Gastrocnemius medialis (tissue), 4 donors: ENCODE measurements around the gene NGEF. TPM values are rescaled to one million over a fixed set of nuclear protein-coding genes. Genes with fewer than 3 reads are reported as not detected.

Experiments used
- ATAC-seq, 2 donors: fragments of 150-250 bp; one replicate each; pipeline ENCODE4 v1.9.1; 2016
- DNase-seq, 2 donors: peaks; one replicate each; pipeline ENCODE4 v3.0.0-alpha.2; 2019
- H3K27ac ChIP-seq, 4 donors: fragments of 200-600 bp; sonication (generic); 1 replicate in 1 of 4; 2 replicates in 3 of 4; pipeline ENCODE4 v1.5.1; 2016 to 2018; ENCODE audit warnings: mild to moderate bottlenecking in 2 of 4, moderate library complexity in 1 of 4
- H3K27me3 ChIP-seq, 3 donors: fragments of 200-600 bp; sonication (generic) in 2 of 3; 1 replicate in 1 of 3; 2 replicates in 2 of 3; pipeline versions ENCODE4 v1.5.1 to v1.6.0; 2016 to 2019; ENCODE audit warnings: mild to moderate bottlenecking in 1 of 3, moderate library complexity in 1 of 3
- H3K36me3 ChIP-seq, 2 donors: fragments of 200-600 bp; sonication (generic) in 1 of 2; one replicate each; pipeline ENCODE4 v1.5.1; 2017 to 2018
- H3K4me1 ChIP-seq, 2 donors: fragments of 200-600 bp; sonication (generic) in 1 of 2; one replicate each; pipeline ENCODE4 v1.5.1; 2016 to 2017; ENCODE audit warnings: mild to moderate bottlenecking in 2 of 2
- H3K4me3 ChIP-seq, 4 donors: fragments of 200-600 bp; sonication (generic) in 3 of 4; 1 replicate in 1 of 4; 2 replicates in 3 of 4; pipeline ENCODE4 v1.5.1; 2016 to 2019; ENCODE audit warnings: mild to moderate bottlenecking in 2 of 4
- H3K9me3 ChIP-seq, 3 donors: fragments of 200-600 bp; sonication (generic) in 2 of 3; 1 replicate in 1 of 3; 2 replicates in 2 of 3; pipeline ENCODE4 v1.5.1; 2016 to 2019
- POLR2A ChIP-seq, 2 donors: fragments of 450-650 bp; IDR thresholded peaks; one replicate each; pipeline ENCODE4 v1.6.1; 2017; ENCODE audit warnings: antibody characterized with exemption in 2 of 2, mild to moderate bottlenecking in 2 of 2, moderate library complexity in 2 of 2
- in situ Hi-C, 4 donors: fragments of 200-750 bp; cut with MboI; loops; one replicate each; pipeline versions ENCODE4 v1.15.0 to v1.8.0; 2017; ENCODE audit warnings: low sequenced_read_pairs in 4 of 4
- intact Hi-C: fragments of 100-400 bp; cut with DNase I; formaldehyde crosslinking; loops from one replicate; pipeline ENCODE4 v1.15.1; 2023; ENCODE audit warnings: low total_unique reads
- total RNA-seq, 4 donors: library from RNA; depleted of rRNA; stranded (reverse); fragments of >200 nt; gene quantifications; one replicate each; pipeline versions ENCODE4 v1.1.0 to v1.2.3, GENCODE V29; 2016
- TF ChIP-seq, protein P1 (sequence below), 5 experiments: fragments of 450-650 bp in 3 of 5; fragments of 200-600 bp in 2 of 5; sonication (generic) in 2 of 5; IDR thresholded peaks in 4 of 5; conservative IDR thresholded peaks in 1 of 5; 1 replicate in 4 of 5; 2 replicates in 1 of 5; pipeline ENCODE4 v1.5.1; 2016 to 2019; ENCODE audit warnings: antibody characterized with exemption in 5 of 5, mild to moderate bottlenecking in 3 of 5, moderate library complexity in 3 of 5

NGEF gene
- total RNA-seq, 4 donors from 2014 or later = 0.66 to 1.5 (median 0.84) TPM; not detected in 1

DNA sequence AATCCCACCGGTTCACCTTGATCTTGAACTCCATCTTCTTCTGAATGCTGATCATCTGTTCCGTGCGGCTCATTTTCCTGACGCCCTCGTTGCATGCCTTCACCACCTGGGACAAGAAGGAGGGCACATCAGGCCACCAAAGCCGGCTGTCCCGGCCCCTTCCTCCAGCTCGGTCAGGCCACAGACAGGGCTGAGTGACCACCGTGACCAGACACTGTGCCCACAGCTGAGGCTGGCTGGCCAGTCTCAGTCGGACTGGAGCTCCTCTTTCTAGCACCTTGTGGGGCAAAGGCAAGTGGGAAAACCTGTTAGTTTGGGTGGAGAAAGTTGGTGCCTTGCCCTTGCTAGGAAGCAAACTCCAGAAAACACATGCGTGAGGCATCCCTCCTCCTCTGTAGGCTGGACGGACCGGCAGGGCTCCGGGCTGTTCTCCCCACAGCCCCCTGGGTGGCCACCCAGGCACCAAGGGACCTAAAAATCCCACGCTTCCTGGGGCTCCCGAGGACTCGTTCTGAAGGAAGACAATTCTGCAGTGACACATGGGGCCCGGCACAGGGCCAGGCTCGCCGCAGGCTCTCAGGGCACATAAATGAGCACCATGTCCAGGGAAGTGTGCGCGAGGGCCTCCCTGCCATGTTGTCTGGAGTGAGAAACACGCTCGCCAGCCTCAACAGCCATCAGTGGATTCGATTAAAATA, 127.6 kb downstream of the NGEF start:
- ATAC-seq (no peak), DNase-seq (no peak)
- Histone ChIP-seq H3K4me3 (no peak overlapping the region), H3K36me3 (no peaks in the 10 kb centered on the region), H3K27me3 (no peaks in the 10 kb centered on the region), H3K9me3 (no peaks in the 10 kb centered on the region), H3K4me1 (no peaks in the 10 kb centered on the region), H3K27ac (no peak overlapping the region)
- no peak for TF ChIP-seq POLR2A (IDR thresholded peaks at IDR 0.05)
- TF ChIP-seq, protein P1, sequence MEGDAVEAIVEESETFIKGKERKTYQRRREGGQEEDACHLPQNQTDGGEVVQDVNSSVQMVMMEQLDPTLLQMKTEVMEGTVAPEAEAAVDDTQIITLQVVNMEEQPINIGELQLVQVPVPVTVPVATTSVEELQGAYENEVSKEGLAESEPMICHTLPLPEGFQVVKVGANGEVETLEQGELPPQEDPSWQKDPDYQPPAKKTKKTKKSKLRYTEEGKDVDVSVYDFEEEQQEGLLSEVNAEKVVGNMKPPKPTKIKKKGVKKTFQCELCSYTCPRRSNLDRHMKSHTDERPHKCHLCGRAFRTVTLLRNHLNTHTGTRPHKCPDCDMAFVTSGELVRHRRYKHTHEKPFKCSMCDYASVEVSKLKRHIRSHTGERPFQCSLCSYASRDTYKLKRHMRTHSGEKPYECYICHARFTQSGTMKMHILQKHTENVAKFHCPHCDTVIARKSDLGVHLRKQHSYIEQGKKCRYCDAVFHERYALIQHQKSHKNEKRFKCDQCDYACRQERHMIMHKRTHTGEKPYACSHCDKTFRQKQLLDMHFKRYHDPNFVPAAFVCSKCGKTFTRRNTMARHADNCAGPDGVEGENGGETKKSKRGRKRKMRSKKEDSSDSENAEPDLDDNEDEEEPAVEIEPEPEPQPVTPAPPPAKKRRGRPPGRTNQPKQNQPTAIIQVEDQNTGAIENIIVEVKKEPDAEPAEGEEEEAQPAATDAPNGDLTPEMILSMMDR (IDR thresholded peaks at IDR 0.05 in 4 of 5, conservative IDR thresholded peaks at IDR 0.05 in 1 of 5) = no peak
- in situ Hi-C loops (no loop called here), intact Hi-C loops (no loop called here)

DNA sequence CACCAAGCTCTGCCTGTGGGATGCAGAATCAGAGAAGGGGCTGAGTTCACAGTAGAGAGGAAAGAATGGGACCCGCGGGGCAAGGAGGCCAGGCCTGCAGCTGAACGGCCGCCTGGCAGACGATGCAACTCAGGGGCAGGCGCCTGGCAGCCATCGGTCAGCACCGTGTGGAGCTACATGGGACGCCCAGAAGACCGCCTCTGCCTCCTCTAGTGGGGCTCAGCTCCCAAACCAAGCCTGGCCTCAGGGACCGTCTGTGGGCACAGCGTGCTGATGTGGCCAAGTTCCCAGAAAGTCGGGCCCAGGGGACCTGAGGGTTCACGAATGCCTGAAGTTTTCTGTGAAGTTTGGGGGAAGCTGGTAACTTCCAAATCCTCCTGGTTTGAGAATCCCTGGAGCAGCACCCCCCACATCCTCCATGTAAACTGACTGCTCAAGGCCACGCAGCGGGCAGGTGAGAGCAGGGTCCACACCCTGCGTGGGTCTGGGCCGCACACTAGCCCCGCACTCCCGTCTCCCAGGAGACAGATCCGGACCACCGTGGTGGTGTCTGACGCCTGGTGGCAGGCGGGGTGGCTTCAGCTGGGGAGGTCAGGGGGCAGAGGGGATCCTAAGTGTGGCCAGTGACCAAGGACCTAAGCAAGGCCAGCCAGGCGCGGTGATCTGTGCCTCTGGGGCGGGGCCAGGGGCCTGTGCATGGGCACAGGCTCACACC, 128.3 kb downstream of the NGEF start:
- Histone ChIP-seq H3K9me3 (no peaks in the 10 kb centered on the region), H3K27ac (no peak overlapping the region), H3K4me1 (no peaks in the 10 kb centered on the region), H3K27me3 (no peaks in the 10 kb centered on the region), H3K4me3 (no peak overlapping the region), H3K36me3 (no peaks in the 10 kb centered on the region)
- no peak for DNase-seq
- intact Hi-C loops = no loop called here
- ATAC-seq = no peak
- in situ Hi-C loops = no loop called here
- TF ChIP-seq POLR2A (IDR thresholded peaks at IDR 0.05) = no peak
- TF ChIP-seq, protein P1 (IDR thresholded peaks at IDR 0.05 in 4 of 5, conservative IDR thresholded peaks at IDR 0.05 in 1 of 5) = no peak

DNA sequence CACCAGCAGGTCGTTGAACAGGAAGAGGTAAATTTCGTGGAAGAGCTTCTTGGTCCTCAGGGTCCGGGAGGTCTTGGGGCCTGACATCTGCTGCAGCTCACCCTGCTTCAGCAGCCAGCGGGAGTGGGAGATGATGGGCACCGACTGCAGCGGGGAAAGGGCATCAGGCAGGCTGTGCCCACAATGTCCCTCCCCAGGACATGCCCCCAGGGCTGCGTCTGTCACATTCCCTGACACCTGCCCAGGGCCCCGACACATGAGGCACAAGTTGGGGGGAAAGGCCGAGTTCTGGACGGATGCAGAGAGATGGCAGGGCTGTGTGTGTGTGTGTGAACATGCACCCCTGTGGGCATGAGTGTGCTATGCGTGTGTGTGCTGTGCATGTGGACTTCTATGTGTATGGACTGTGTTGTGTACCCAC, 129.0 kb downstream of the NGEF start:
- DNase-seq (no peak), ATAC-seq (no peak)
- Histone ChIP-seq H3K4me3 (no peak overlapping the region), H3K27ac (no peak overlapping the region), H3K4me1 (no peaks in the 10 kb centered on the region), H3K36me3 (no peaks in the 10 kb centered on the region), H3K27me3 (no peaks in the 10 kb centered on the region), H3K9me3 (no peaks in the 10 kb centered on the region)
- in situ Hi-C loops (no loop called here), intact Hi-C loops (no loop called here)
- TF ChIP-seq, protein P1 (IDR thresholded peaks at IDR 0.05 in 4 of 5, conservative IDR thresholded peaks at IDR 0.05 in 1 of 5) = no peak
- no peak for TF ChIP-seq POLR2A (IDR thresholded peaks at IDR 0.05)

DNA sequence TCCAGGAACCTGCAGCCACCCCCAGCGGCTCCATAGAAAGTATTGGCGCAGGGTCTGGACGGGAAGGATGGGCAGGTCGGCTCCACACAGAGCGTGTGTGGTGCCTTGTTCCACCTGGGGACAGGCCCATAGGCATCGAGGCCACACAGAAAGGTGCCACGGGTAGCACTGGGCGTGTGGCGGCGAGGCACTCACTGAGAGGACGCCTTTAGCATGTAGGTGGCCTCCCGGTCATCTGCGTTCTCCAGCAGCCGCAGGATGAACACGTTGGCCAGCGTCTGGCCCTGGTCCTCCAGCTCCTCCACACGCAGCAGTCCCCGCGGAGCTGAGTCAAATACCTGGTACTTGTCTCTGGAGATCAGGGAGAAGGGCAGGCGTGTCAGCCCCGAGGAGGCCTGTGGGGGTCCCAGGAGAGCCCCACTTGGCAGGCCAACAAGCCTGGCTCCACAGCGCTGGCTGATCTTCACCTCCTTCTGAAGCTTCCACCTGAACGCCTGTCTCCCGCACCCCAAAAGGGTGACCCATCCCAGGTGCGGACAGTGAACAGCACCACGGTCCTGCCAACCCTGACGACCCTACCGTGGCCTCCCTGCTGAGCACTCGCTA, 129.8 kb downstream of the NGEF start:
- H3K36me3 ChIP-seq = no peaks in the 10 kb centered on the region

More for the DNA sequence above, 129.8 kb downstream of the NGEF start:
- intact Hi-C loops = no loop called here
- ATAC-seq (no peak), DNase-seq (no peak)
- no peaks in the 10 kb centered on the region for H3K27me3 ChIP-seq
- in situ Hi-C loops = no loop called here
- H3K9me3 ChIP-seq = no peaks in the 10 kb centered on the region
- no peak for TF ChIP-seq POLR2A (IDR thresholded peaks at IDR 0.05)
- TF ChIP-seq, protein P1 (IDR thresholded peaks at IDR 0.05 in 4 of 5, conservative IDR thresholded peaks at IDR 0.05 in 1 of 5) = no peak
- no peaks in the 10 kb centered on the region for H3K4me1 ChIP-seq
- no peak overlapping the region for H3K4me3 ChIP-seq
- H3K27ac ChIP-seq = no peak overlapping the region
